Measurements from ENCODE around the gene DNAJB2.
A peak's percentile ranks its signal among the peaks of the same experiment; 100 is the strongest.

DNA sequence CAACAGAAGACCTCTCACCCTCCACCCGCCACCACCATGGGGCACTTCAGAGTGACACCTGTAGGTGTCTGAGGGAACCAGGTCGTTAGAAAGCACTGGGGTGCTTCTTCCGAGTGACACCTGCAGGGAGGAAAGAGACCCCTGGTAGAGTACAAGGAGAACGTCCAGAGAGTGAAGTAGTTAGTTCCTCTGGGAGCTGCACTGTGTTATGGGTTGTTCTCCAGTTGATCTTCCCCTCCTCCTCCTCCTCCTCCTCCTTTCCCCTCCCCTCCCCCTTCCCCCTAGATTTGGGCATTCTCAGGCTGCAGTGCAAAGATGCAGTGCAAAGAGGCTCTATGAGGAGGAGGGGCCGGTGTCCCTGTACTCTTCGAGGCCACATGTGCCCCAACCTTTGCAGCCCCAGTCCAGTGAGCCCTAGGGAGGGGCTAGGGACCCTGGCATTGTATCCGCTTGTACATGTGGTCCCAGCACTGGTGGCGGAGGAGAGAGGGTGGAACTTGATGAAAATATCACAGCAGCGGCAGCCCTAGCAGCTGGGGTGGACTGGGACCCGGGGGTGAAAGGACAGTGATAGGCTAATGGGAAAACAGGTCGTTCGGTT lies 850 bp downstream of the DNAJB2 start:
- TF ChIP-seq, protein P1, sequence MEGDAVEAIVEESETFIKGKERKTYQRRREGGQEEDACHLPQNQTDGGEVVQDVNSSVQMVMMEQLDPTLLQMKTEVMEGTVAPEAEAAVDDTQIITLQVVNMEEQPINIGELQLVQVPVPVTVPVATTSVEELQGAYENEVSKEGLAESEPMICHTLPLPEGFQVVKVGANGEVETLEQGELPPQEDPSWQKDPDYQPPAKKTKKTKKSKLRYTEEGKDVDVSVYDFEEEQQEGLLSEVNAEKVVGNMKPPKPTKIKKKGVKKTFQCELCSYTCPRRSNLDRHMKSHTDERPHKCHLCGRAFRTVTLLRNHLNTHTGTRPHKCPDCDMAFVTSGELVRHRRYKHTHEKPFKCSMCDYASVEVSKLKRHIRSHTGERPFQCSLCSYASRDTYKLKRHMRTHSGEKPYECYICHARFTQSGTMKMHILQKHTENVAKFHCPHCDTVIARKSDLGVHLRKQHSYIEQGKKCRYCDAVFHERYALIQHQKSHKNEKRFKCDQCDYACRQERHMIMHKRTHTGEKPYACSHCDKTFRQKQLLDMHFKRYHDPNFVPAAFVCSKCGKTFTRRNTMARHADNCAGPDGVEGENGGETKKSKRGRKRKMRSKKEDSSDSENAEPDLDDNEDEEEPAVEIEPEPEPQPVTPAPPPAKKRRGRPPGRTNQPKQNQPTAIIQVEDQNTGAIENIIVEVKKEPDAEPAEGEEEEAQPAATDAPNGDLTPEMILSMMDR (IDR thresholded peaks at IDR 0.05; ENCODE audit: low read depth, low read length, poor library complexity, severe bottlenecking): peak; percentile 60
- no peak for TF ChIP-seq EZH2phosphoT487 (IDR thresholded peaks at IDR 0.05; ENCODE audit: borderline replicate concordance, low read length)

All from DOHH2 (cell line).